MM.1S (cell line): Measurements from ENCODE around the gene B4GALT5.

ENCODE experiments used
- EZH2 ChIP-seq: fragments of 300-600 bp; sonication (generic); optimal IDR thresholded peaks from 2 replicates; pipeline ENCODE3; 2017; ENCODE audit warnings: low read depth, mild to moderate bottlenecking, antibody characterized with exemption, low read length, mixed read lengths
- TF ChIP-seq, protein P1 (sequence below): fragments of 300-600 bp; sonication (generic); IDR thresholded peaks from 2 replicates; pipeline ENCODE4 v1.5.1; 2016; ENCODE audit warnings: antibody characterized with exemption, low read length, mixed read lengths

DNA sequence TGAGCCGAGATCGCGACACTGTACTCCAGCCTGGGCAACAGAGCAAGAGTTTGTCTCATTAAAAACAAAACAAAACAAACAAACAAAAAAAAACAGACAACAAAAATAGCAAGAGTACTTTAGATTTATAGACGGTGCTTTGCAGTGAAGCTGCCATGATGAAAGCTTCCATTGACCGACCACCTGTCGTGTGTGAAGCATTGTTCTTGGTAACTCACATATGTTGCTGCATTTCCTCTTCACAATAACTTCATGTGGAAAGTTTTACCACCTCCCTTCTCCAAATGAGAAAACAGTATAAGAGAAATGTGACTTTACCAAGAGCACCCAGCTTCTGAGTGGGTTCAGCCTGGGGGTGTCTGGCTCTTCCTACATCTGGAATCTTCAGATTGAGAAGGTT is 89.4 kb downstream of the B4GALT5 start:
- TF ChIP-seq, protein P1, sequence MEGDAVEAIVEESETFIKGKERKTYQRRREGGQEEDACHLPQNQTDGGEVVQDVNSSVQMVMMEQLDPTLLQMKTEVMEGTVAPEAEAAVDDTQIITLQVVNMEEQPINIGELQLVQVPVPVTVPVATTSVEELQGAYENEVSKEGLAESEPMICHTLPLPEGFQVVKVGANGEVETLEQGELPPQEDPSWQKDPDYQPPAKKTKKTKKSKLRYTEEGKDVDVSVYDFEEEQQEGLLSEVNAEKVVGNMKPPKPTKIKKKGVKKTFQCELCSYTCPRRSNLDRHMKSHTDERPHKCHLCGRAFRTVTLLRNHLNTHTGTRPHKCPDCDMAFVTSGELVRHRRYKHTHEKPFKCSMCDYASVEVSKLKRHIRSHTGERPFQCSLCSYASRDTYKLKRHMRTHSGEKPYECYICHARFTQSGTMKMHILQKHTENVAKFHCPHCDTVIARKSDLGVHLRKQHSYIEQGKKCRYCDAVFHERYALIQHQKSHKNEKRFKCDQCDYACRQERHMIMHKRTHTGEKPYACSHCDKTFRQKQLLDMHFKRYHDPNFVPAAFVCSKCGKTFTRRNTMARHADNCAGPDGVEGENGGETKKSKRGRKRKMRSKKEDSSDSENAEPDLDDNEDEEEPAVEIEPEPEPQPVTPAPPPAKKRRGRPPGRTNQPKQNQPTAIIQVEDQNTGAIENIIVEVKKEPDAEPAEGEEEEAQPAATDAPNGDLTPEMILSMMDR, result no peak
- TF ChIP-seq EZH2, result no peak
